Activated T-cell treated with anti-CD3 and anti-CD28 coated beads, Interleukin-2, amount 50 U/mL, for 4 hours (primary cell): ENCODE results near the gene HABP4. TPM values are rescaled to one million over a fixed set of nuclear protein-coding genes. Genes with fewer than 3 reads are reported as not detected.

ENCODE experiments used
- ATAC-seq, 2 donors: fragments of 200-7000 bp; cut with Tn5 transposase; one replicate each; pipeline ENCODE4 v1.10.0; 2021
- DNase-seq: peaks from one replicate; pipeline ENCODE4 v3.0.0-alpha.2; 2020
- H3K27me3 Mint-ChIP-seq: one replicate; pipeline ENCODE4 v1.8.0; 2021; ENCODE audit warnings: low read depth, mixed read lengths
- H3K36me3 Mint-ChIP-seq: one replicate; pipeline ENCODE4 v1.8.0; 2022; ENCODE audit warnings: mixed read lengths; ENCODE audit not compliant: insufficient read depth
- H3K4me1 Mint-ChIP-seq: one replicate; pipeline ENCODE4 v1.8.0; 2021; ENCODE audit warnings: low read depth, mixed read lengths
- H3K4me3 Mint-ChIP-seq: one replicate; pipeline ENCODE4 v1.8.0; 2021; ENCODE audit warnings: mild to moderate bottlenecking, moderate library complexity, mixed read lengths
- H3K9me3 Mint-ChIP-seq: one replicate; pipeline ENCODE4 v1.8.0; 2021; ENCODE audit warnings: mixed read lengths
- total RNA-seq, 3 donors: library from RNA; stranded (reverse); gene quantifications; one replicate each; pipeline ENCODE4 v1.2.1, GENCODE V29; 2021

Gene HABP4
- total RNA-seq, 3 donors from 2014 or later: 8.8 to 15.2 (median 10.3) TPM

DNA sequence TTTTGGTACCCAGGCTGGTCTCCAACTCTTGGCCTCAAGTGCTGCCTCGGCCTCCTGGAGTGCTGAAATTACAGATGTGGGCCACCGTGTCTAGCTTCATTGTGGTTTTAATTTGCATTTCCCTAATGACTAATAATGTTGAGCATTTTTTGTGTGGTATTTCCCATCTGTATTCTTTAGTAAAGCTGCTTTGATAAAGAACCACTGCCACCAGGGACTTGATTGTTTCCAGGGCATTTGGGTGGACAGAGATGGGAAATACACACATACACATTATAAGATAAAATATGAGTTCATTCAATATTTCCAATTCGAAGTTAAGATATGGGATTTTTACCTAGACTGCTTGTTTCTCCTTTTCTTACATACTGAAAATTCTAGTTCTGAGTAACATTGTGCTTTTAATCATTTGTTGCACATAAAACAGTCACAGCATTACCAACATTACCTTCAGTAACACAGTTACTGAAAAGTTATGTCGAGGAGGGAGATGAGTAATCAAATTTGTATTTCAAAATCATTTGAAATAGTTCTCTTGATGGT is 28.9 kb downstream of the HABP4 start:
- DNase-seq (no peak), ATAC-seq (peak; percentile 84 to 85)
- no peaks in the 10 kb centered on the region for H3K27me3 Mint-ChIP-seq
- H3K4me1 Mint-ChIP-seq: peaks cover 30% of the 10 kb centered on the region
- peaks cover 21% of the 10 kb centered on the region for H3K36me3 Mint-ChIP-seq
- no peaks in the 10 kb centered on the region for H3K9me3 Mint-ChIP-seq
- no peak overlapping the region for H3K4me3 Mint-ChIP-seq

DNA sequence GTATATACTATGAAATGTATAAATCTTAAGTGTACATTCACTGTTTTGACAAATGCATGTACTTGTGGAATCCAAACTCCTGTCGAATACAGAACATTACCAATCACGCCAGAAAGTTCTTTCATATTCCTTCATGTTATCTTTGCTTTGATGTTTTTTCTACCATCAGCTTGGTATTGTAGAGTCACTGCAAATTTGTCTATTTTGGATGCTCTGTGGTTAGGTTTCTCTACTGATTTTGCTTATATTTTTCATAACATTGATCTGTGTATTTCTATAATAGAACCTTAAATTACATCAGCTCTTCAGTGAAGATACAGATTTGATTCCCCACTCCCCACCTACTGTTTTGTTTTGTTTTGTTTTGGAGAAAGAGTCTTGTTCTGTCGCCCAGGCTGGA is 30.8 kb downstream of the HABP4 start:
- Mint-ChIP-seq H3K36me3 (peaks cover 23% of the 10 kb centered on the region), H3K4me1 (peaks cover 43% of the 10 kb centered on the region), H3K27me3 (no peaks in the 10 kb centered on the region), H3K9me3 (no peaks in the 10 kb centered on the region), H3K4me3 (no peak overlapping the region)
- ATAC-seq (no peak), DNase-seq (no peak)

DNA sequence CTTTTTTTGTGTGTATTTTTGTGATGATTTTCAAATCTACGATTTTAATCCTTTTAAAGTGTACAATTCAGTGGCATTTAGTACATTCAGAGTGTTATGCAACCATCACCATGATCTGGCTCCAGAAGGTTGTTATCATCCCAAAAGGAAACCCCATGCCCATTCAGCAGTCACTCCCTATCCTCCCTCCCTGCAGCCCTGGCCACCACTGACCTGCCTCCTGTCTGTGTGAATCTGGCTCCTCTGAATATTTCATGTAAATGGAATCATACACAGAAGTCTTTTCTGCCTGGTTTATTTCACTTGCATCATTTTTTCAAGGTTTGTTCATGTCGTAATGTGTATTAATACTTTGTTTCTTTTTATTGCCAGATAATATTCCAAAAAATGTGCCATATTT is 32.5 kb downstream of the HABP4 start:
- Mint-ChIP-seq H3K27me3 (no peaks in the 10 kb centered on the region), H3K4me1 (peaks cover 39% of the 10 kb centered on the region), H3K9me3 (no peaks in the 10 kb centered on the region), H3K4me3 (no peak overlapping the region), H3K36me3 (peaks cover 23% of the 10 kb centered on the region)
- ATAC-seq: no peak
- no peak for DNase-seq

DNA sequence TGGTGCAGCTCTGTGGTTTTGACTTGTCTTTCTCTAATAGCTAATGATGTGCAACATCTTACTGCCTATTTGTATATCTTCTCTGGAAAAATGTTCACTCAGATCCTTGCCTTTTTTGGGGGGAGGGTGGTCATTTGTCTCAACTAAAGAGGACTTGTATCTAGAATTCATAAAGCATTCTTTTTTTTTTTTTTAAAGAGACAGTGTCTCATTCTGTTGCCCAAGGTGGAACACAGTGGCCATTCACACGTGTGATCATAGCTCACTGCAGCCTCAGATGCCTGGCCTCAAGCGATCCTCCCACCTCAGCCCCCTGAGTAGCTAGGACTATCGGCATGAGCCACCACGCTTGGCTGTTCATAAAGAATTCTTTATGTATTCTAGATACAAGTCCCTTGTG is 33.2 kb downstream of the HABP4 start:
- H3K4me3 Mint-ChIP-seq: no peak overlapping the region
- peaks cover 36% of the 10 kb centered on the region for H3K4me1 Mint-ChIP-seq
- peaks cover 26% of the 10 kb centered on the region for H3K36me3 Mint-ChIP-seq
- H3K9me3 Mint-ChIP-seq: no peaks in the 10 kb centered on the region
- ATAC-seq (no peak), DNase-seq (no peak)
- no peaks in the 10 kb centered on the region for H3K27me3 Mint-ChIP-seq

DNA sequence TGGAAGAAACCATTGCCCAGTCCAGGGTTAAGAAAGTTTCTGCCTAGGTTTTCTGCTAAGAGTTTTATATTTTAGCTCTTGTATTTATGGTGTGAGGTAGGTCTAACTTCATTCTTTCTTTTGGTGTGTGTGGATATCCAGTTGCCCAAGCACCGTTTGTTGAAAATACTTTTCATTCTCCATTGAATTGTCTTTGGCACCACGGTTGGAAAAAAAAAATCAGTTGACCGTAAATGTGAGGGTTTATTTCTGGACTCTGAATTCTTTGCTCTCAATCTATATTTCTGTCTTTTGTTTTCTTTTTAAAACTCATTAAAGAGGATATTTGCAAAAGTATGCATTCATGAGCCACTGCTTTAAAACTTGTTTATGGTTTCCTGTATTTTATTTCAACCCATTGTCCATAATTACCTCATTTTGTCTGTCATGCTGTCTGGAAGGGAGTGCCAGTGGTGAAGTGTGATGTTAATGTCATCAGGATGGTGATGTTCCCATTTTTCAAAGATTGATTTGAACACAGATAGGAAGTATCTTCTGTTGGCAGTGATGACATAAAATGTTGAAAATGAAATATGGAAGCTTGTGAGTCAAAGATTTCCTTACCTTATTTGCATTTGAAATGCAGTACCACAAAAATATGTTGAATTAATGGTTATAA is 33.9 kb downstream of the HABP4 start:
- H3K9me3 Mint-ChIP-seq: no peaks in the 10 kb centered on the region
- H3K36me3 Mint-ChIP-seq: peaks cover 33% of the 10 kb centered on the region
- H3K4me1 Mint-ChIP-seq: peaks cover 29% of the 10 kb centered on the region
- no peaks in the 10 kb centered on the region for H3K27me3 Mint-ChIP-seq
- H3K4me3 Mint-ChIP-seq: no peak overlapping the region
- DNase-seq (no peak), ATAC-seq (no peak)

DNA sequence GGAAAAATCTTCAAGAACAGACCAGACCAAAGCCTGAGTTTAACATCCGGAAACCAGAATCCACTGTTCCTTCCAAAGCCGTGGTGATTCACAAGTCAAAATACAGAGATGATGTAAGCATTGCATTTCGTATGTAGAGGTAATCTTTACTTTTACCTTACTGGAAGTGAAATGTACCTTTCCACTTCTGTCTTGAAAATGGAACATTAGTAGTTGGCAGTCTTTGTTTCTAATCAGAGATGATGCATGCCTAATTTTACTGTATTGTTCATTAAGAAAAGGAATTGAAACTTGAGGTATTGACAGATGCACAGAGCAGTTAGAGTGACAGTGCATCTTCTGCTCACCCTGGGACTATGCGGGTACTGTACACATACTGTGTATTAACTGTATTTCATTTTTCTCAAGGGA is 34.6 kb downstream of the HABP4 start:
- peaks cover 26% of the 10 kb centered on the region for H3K4me1 Mint-ChIP-seq
- H3K4me3 Mint-ChIP-seq: no peak overlapping the region
- H3K27me3 Mint-ChIP-seq: no peaks in the 10 kb centered on the region
- DNase-seq (no peak), ATAC-seq (peak; percentile 75 to 90)
- peaks cover 36% of the 10 kb centered on the region for H3K36me3 Mint-ChIP-seq
- H3K9me3 Mint-ChIP-seq: no peaks in the 10 kb centered on the region

DNA sequence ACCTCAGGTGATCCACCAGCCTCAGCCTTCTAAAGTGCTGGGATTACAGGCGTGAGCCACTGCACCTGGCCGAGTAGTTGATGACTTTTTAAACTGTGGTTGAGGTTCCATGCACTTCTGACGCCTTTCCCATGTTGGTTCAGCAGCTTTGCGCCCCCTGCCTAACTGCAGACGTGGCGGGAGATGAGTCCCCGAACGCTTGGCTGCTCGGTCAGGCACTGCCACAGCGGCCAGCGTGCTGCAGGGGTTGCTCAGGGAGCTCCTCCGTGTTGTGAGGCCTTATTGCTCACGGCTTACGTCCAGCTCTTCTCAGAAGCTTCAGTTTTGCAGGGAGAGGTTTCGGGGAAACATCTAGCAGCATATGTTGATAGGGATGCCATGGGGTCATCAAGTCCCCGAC is 35.3 kb downstream of the HABP4 start:
- Mint-ChIP-seq H3K4me3 (no peak overlapping the region), H3K36me3 (peaks cover 43% of the 10 kb centered on the region), H3K27me3 (no peaks in the 10 kb centered on the region), H3K9me3 (no peaks in the 10 kb centered on the region), H3K4me1 (peaks cover 24% of the 10 kb centered on the region)
- DNase-seq (no peak), ATAC-seq (no peak)

DNA sequence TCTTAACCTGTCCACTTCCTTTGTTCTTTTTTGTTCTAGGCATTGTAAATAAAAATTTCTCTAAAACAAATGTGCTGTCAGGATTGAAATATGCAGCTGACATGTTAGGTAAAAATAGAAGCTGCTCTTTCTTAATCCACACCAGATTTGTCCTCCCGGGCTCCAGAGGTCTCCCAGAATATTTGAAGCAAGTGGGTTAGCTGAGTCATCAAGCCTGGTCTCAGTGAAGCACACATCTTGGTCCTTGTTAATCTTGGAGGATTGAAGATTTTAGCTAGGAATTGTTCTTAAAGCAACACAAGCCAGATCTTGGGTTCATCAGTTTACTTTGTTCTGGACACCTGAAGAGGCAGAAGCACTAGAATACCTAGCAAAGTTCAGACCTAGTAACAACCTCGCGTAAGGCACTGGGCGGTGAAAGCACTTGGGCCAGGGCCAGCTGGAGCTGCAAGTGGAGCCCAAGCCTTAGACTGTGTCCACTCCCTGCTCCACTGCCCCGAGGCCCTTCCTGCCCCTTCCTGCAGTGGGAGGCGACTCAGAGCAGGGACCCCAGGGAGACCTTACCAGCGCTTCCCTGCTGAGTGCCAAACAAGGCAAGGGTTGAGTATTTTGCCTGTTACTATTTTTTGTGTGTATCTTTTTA is 36.5 kb downstream of the HABP4 start:
- H3K27me3 Mint-ChIP-seq: no peaks in the 10 kb centered on the region
- peaks cover 29% of the 10 kb centered on the region for H3K4me1 Mint-ChIP-seq
- no peak overlapping the region for H3K4me3 Mint-ChIP-seq
- DNase-seq (no peak), ATAC-seq (no peak)
- peaks cover 48% of the 10 kb centered on the region for H3K36me3 Mint-ChIP-seq
- no peaks in the 10 kb centered on the region for H3K9me3 Mint-ChIP-seq

DNA sequence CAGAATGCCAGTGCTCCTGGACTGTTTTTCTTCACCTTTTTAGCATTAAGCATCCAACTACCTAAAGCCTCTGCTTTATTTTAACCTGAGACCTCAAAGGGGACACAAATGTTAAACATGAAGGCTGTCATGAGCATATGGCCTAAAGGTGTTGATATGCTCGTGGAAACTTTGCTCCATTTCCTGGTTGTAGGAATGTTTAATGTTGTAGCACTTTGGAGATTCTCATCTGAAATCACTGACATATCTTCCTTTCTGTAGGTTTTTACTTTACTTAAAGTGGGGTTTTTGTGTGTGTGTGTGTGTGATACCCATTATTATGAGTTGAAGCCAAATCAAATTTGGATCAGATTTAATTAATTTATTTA is 37.0 kb downstream of the HABP4 start:
- no peaks in the 10 kb centered on the region for H3K9me3 Mint-ChIP-seq
- peaks cover 33% of the 10 kb centered on the region for H3K4me1 Mint-ChIP-seq
- peaks cover 50% of the 10 kb centered on the region for H3K36me3 Mint-ChIP-seq
- DNase-seq (no peak), ATAC-seq (no peak)
- no peaks in the 10 kb centered on the region for H3K27me3 Mint-ChIP-seq
- H3K4me3 Mint-ChIP-seq: no peak overlapping the region

DNA sequence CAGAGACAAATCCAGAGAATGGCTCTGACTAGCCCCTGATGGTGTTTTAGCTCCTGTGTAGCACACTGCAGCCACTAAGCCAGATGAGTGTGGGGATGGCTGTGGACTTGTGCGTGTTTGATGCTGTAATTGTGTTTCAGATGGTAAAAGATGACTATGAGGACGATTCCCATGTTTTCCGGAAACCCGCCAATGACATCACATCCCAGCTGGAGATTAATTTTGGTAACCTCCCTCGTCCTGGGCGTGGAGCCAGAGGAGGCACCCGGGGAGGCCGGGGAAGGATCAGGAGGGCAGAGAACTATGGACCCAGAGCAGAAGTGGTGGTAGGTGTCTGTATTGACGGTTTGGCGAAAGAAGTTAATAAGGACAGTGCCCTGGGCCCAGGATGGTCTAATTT is 38.0 kb downstream of the HABP4 start:
- Mint-ChIP-seq H3K27me3 (no peaks in the 10 kb centered on the region), H3K4me1 (peaks cover 31% of the 10 kb centered on the region), H3K36me3 (peaks cover 43% of the 10 kb centered on the region), H3K9me3 (no peaks in the 10 kb centered on the region), H3K4me3 (no peak overlapping the region)
- ATAC-seq: no peak
- DNase-seq: no peak

DNA sequence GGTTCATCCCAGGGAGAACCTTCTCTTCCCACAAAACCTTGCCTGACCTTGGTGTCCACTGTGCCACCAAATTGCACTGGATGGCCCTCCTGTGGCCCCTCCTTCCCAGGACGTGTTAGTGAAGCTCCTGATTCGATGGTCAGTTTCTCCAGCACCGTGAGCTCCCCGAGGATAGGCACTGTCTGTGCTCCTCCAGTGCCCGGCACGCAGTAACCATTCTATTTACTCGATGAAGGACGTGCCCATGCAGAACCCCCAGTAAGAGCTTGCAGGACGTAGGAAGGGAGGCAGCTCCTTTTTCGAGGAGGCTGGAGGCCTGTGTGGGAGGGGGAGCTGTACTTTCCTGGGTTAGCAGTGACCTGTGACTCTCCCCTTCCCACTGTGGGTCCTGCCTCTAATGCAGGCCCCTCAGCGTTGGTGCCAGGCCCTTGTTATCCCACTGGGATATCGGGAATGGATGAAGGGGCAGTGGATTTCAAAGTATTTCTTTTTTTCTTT is 39.6 kb downstream of the HABP4 start:
- no peak for ATAC-seq
- Mint-ChIP-seq H3K4me1 (peaks cover 20% of the 10 kb centered on the region), H3K4me3 (no peak overlapping the region), H3K27me3 (no peaks in the 10 kb centered on the region), H3K36me3 (peaks cover 38% of the 10 kb centered on the region), H3K9me3 (no peaks in the 10 kb centered on the region)
- no peak for DNase-seq

DNA sequence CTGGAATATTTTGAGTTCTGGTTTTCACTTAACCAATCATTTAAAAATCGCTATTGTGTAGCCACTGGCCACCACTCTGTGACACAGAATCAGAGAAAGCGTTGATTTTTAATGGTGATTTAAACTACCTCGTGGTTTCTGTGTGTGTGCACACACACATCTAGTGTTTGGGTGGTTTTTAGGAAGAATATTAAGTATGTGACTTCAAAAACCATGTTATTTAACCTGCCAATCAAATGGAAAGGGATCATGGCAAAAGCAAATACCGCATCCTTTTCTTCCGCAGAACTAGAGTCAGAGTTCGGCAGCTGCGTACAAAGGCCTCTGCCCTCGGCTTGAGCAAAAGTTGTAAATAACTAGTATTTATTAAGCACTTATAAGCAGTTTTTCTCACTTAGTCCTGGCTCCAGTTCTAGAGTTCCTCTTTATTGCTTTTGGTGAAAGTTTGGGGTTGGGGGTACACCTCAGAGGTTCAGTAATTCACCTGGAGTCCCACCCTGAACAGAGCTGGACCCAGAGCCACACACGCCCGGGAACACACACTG is 40.6 kb downstream of the HABP4 start:
- ATAC-seq (no peak), DNase-seq (no peak)
- Mint-ChIP-seq H3K36me3 (peaks cover 33% of the 10 kb centered on the region), H3K9me3 (no peaks in the 10 kb centered on the region), H3K4me1 (peaks cover 11% of the 10 kb centered on the region), H3K4me3 (no peak overlapping the region), H3K27me3 (no peaks in the 10 kb centered on the region)

DNA sequence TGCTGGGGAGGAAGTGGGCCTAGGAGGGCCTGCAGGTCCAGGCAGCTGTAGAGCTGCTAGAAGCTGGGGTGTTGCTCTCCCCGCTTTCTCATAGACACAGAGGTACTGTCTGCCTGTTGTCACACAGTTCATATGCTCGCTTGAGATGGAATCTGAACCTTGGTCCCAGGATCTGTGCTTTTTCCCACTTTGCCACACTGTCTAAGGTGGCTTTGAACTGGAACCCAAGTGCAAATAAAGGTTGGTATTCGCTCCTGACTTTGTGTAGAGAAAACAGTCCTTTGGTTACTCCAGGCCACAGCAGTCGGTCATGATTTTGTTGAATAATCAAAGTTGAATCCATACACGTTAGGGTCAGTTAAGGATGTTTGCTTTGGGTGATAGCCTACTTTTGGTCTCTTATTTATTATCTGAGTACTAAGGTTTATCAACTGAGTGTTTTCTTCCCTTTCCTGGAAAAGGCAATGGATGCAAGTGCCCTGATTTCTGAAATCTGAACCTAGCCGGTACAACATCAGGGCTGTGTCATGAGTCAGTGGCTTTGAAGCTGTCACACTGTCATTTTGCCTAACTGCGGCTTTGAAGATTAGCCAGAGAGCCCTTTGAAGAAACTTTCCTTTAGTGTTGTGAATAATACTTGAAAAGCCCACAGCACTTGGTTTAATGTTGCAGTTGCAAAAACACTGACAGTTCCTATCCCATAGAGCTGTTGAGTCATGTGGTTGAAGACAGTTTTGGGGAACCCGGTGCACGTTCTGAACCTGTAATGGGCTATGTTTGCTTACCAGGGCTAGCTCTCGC is 41.3 kb downstream of the HABP4 start:
- no peak overlapping the region for H3K4me3 Mint-ChIP-seq
- H3K36me3 Mint-ChIP-seq: peaks cover 30% of the 10 kb centered on the region
- H3K4me1 Mint-ChIP-seq: peaks cover 10% of the 10 kb centered on the region
- DNase-seq: no peak
- no peaks in the 10 kb centered on the region for H3K27me3 Mint-ChIP-seq
- no peaks in the 10 kb centered on the region for H3K9me3 Mint-ChIP-seq
- ATAC-seq: peak; percentile 93 to 95

DNA sequence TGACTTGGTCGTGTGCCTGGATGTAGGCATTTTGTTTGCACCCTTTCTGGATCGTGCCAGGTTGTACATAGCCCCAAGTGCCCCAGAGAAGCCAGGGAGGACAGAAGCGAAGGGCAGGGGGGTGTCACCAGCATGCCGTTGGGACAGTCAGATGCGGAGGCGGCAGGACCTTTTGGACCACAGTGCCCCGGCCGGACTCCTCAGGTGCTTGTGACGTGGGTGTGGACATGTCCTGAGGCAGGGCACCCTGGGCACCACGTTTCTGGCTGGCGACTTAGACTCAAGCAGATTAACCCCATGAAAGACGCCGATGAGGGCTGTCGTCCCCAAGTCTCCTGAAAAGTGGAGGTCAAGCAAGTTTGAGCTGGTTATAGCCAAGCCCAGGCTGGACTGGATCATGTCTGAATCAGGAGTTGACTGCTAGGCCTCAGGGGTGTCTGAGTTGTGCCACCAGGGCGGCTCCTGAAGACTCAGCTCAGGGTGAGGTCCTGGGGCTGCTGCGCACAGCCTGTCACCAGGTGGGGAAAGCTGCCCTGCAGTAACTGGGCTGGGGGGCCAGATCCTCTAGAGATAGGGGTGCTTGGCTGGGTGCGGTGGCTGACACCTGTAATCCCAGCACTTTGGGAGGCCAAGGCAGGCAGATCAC is 42.0 kb downstream of the HABP4 start:
- DNase-seq (no peak), ATAC-seq (no peak)
- H3K4me3 Mint-ChIP-seq: no peak overlapping the region
- H3K36me3 Mint-ChIP-seq: peaks cover 30% of the 10 kb centered on the region
- H3K9me3 Mint-ChIP-seq: no peaks in the 10 kb centered on the region
- H3K27me3 Mint-ChIP-seq: no peaks in the 10 kb centered on the region
- H3K4me1 Mint-ChIP-seq: peaks cover 10% of the 10 kb centered on the region
